Neural cell (in vitro differentiated cells): ENCODE data around the gene FLT1. TPM values are rescaled to one million over a fixed set of nuclear protein-coding genes. Genes with fewer than 3 reads are reported as not detected.

Experiments
- H2AFZ ChIP-seq: fragments of 200-600, 300-800 bp; sonication (generic), shearing (Covaris generic); 2 replicates; pipeline ENCODE4 v1.6.0; 2014; ENCODE audit warnings: low read depth, mild to moderate bottlenecking, antibody characterized with exemption, low read length, moderate library complexity
- H3F3A ChIP-seq: fragments of 200-600 bp; shearing (Covaris generic); 2 replicates; pipeline ENCODE4 v1.6.1; 2016; ENCODE audit warnings: mild to moderate bottlenecking, moderate library complexity, mixed read lengths, antibody characterized with exemption, low read length; ENCODE audit not compliant: insufficient read depth, poor library complexity, severe bottlenecking
- H3K27ac ChIP-seq: fragments of 200-600, 300-800 bp; sonication (generic), shearing (Covaris generic); 2 replicates; pipeline ENCODE4 v1.5.1; 2014; ENCODE audit warnings: mild to moderate bottlenecking, low read length, moderate library complexity
- H3K27me3 ChIP-seq: fragments of 300-800, 200-600 bp; sonication (generic), shearing (Covaris generic); 2 replicates; pipeline ENCODE4 v1.6.0; 2014; ENCODE audit warnings: mild to moderate bottlenecking, low read depth, low read length, moderate library complexity; ENCODE audit not compliant: insufficient read depth
- H3K36me3 ChIP-seq: fragments of 300-800, 200-600 bp; sonication (generic), shearing (Covaris generic); 2 replicates; pipeline ENCODE4 v1.5.1; 2014; ENCODE audit warnings: mild to moderate bottlenecking, antibody characterized with exemption, low read length, moderate library complexity; ENCODE audit not compliant: insufficient read depth
- H3K4me2 ChIP-seq: fragments of 300-800, 200-600 bp; sonication (generic), shearing (Covaris generic); 2 replicates; pipeline ENCODE4 v1.6.0; 2014; ENCODE audit warnings: mild to moderate bottlenecking, low read length
- H3K4me3 ChIP-seq: fragments of 300-800, 200-600 bp; sonication (generic), shearing (Covaris generic); 2 replicates; pipeline ENCODE4 v1.5.1; 2014; ENCODE audit warnings: mild to moderate bottlenecking, low read length, moderate library complexity
- H3K79me2 ChIP-seq: fragments of 200-600 bp; shearing (Covaris generic); replicated peaks from 2 replicates; pipeline ENCODE4 v1.6.0; 2014; ENCODE audit warnings: mild to moderate bottlenecking, low read length, moderate library complexity; ENCODE audit not compliant: insufficient read depth
- H3K9ac ChIP-seq: fragments of 300-800, 200-600 bp; sonication (generic), shearing (Covaris generic); 2 replicates; pipeline ENCODE4 v1.6.1; 2016; ENCODE audit warnings: mild to moderate bottlenecking, low read length, mixed read lengths
- H3K9me2 ChIP-seq: fragments of 200-600 bp; shearing (Covaris generic); 2 replicates; pipeline ENCODE4 v1.6.1; 2016; ENCODE audit warnings: mild to moderate bottlenecking, low read length, mixed read lengths; ENCODE audit not compliant: insufficient read depth
- H3K9me3 ChIP-seq: fragments of 200-600, 300-800 bp; sonication (generic), shearing (Covaris generic); 2 replicates; pipeline ENCODE4 v1.6.1; 2016; ENCODE audit warnings: mild to moderate bottlenecking, mixed run types, low read length, moderate library complexity, mixed read lengths
- H4K20me1 ChIP-seq: fragments of 200-600 bp; shearing (Covaris generic); 2 replicates; pipeline ENCODE4 v1.6.1; 2016; ENCODE audit warnings: mild to moderate bottlenecking, mixed run types; ENCODE audit not compliant: insufficient read depth
- EP300 ChIP-seq: fragments of 450-650 bp; conservative IDR thresholded peaks from 2 replicates; pipeline ENCODE4 v1.6.1; 2014; ENCODE audit warnings: antibody characterized with exemption, mild to moderate bottlenecking, moderate library complexity; ENCODE audit not compliant: poor library complexity, severe bottlenecking
- EZH2 ChIP-seq: fragments of 200-600, 300-800 bp; shearing (Covaris generic), sonication (generic); IDR thresholded peaks from 2 replicates; pipeline ENCODE4 v1.6.1; 2014; ENCODE audit warnings: antibody characterized with exemption, low read length, borderline replicate concordance, mild to moderate bottlenecking; ENCODE audit not compliant: insufficient read depth, poor library complexity, severe bottlenecking
- MXI1 ChIP-seq: fragments of 450-650 bp; conservative IDR thresholded peaks from 2 replicates; pipeline ENCODE4 v1.6.1; 2014; ENCODE audit warnings: antibody characterized with exemption, mild to moderate bottlenecking; ENCODE audit not compliant: poor library complexity, severe bottlenecking
- POLR2AphosphoS5 ChIP-seq: IDR thresholded peaks from 2 replicates; pipeline ENCODE4 v1.6.1; 2012
- RAD21 ChIP-seq: fragments of 450-650 bp; conservative IDR thresholded peaks from 2 replicates; pipeline ENCODE4 v1.6.1; 2014; ENCODE audit warnings: antibody characterized with exemption, mild to moderate bottlenecking, moderate library complexity
- SMC3 ChIP-seq: fragments of 450-650 bp; conservative IDR thresholded peaks from 2 replicates; pipeline ENCODE4 v1.6.1; 2014; ENCODE audit warnings: antibody characterized with exemption, mild to moderate bottlenecking, moderate library complexity; ENCODE audit not compliant: poor library complexity
- TAF1 ChIP-seq: IDR thresholded peaks from 2 replicates; pipeline ENCODE4 v1.6.1; 2012; ENCODE audit warnings: low read depth
- polyA plus RNA-seq: library from polyadenylated mRNA; depleted of rRNA; stranded (reverse); fragments of >200 nt; gene quantifications from 2 replicates; pipeline ENCODE4 v1.2.3, GENCODE V29; 2014
- TF ChIP-seq, protein P1 (sequence below): fragments of 450-650 bp; IDR thresholded peaks from 2 replicates; pipeline ENCODE4 v1.5.1; 2014; ENCODE audit warnings: antibody characterized with exemption, mild to moderate bottlenecking, moderate library complexity; ENCODE audit not compliant: poor library complexity, severe bottlenecking
- TF ChIP-seq, protein P2 (sequence below): IDR thresholded peaks from 2 replicates; pipeline ENCODE4 v1.6.1; 2012; ENCODE audit warnings: borderline replicate concordance

Gene FLT1
- polyA plus RNA-seq, 1 donor from 2014 or later = not detected

DNA sequence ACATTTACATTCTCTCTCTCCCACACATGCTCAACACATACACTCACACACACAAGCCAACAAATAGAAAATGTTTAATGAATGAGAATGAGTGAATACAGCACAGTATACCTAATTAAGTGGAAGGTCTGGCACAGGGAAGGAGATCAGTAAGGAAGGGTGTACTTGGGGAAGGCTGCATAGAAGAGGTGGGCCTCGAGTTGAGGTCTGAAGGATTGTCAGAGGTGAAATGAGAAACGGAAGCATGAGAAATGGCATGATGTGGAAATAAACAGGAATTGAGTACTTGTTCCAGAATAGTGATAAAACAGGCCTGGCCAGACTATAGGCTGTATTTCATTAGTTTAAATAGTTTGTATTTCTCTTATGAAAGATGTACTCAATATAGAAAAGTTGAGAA lies 136.2 kb downstream of the FLT1 start:
- Histone ChIP-seq H2AFZ (no peak overlapping the region), H4K20me1 (no peaks in the 10 kb centered on the region), H3K4me2 (no peak overlapping the region), H3K27ac (no peak overlapping the region), H3K27me3 (no peaks in the 10 kb centered on the region), H3K9me3 (no peaks in the 10 kb centered on the region), H3K79me2 (no peaks in the 10 kb centered on the region), H3F3A (no peaks in the 10 kb centered on the region), H3K9ac (no peak overlapping the region), H3K36me3 (no peaks in the 10 kb centered on the region), H3K9me2 (no peaks in the 10 kb centered on the region), H3K4me3 (no peak overlapping the region)
- TF ChIP-seq MXI1 (no peak), SMC3 (no peak), EZH2 (no peak), RAD21 (no peak), POLR2AphosphoS5 (no peak), TAF1 (no peak), EP300 (no peak)
- TF ChIP-seq, protein P1, sequence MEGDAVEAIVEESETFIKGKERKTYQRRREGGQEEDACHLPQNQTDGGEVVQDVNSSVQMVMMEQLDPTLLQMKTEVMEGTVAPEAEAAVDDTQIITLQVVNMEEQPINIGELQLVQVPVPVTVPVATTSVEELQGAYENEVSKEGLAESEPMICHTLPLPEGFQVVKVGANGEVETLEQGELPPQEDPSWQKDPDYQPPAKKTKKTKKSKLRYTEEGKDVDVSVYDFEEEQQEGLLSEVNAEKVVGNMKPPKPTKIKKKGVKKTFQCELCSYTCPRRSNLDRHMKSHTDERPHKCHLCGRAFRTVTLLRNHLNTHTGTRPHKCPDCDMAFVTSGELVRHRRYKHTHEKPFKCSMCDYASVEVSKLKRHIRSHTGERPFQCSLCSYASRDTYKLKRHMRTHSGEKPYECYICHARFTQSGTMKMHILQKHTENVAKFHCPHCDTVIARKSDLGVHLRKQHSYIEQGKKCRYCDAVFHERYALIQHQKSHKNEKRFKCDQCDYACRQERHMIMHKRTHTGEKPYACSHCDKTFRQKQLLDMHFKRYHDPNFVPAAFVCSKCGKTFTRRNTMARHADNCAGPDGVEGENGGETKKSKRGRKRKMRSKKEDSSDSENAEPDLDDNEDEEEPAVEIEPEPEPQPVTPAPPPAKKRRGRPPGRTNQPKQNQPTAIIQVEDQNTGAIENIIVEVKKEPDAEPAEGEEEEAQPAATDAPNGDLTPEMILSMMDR = no peak
- TF ChIP-seq, protein P2, sequence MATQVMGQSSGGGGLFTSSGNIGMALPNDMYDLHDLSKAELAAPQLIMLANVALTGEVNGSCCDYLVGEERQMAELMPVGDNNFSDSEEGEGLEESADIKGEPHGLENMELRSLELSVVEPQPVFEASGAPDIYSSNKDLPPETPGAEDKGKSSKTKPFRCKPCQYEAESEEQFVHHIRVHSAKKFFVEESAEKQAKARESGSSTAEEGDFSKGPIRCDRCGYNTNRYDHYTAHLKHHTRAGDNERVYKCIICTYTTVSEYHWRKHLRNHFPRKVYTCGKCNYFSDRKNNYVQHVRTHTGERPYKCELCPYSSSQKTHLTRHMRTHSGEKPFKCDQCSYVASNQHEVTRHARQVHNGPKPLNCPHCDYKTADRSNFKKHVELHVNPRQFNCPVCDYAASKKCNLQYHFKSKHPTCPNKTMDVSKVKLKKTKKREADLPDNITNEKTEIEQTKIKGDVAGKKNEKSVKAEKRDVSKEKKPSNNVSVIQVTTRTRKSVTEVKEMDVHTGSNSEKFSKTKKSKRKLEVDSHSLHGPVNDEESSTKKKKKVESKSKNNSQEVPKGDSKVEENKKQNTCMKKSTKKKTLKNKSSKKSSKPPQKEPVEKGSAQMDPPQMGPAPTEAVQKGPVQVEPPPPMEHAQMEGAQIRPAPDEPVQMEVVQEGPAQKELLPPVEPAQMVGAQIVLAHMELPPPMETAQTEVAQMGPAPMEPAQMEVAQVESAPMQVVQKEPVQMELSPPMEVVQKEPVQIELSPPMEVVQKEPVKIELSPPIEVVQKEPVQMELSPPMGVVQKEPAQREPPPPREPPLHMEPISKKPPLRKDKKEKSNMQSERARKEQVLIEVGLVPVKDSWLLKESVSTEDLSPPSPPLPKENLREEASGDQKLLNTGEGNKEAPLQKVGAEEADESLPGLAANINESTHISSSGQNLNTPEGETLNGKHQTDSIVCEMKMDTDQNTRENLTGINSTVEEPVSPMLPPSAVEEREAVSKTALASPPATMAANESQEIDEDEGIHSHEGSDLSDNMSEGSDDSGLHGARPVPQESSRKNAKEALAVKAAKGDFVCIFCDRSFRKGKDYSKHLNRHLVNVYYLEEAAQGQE = no peak

DNA sequence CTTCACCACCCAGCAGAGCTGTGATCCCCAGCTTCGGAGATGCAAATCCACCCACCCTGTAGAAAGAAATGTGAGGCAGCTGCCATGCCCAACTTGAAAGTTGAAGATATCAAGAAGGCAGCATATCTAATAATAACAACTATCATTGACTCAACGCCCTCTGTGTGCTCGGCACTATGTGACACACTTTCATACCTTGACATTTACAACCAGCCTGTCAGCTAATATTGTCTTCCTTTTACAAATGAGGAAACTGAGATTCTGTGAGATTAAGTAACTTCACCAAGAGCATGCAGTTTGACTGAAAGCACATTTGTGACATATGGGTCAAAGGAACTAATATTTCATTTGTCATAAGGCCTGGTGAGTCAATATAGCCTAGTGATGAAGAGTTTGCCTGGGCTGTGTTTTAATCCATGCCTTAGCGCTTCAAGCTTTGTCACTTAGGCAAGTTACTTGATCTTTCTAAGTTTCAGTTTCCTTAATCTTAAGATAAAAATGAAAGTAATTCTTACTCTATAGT lies 137.0 kb downstream of the FLT1 start:
- no peak overlapping the region for H3K9ac ChIP-seq
- H3K4me2 ChIP-seq = no peak overlapping the region

More for the DNA sequence above, 137.0 kb downstream of the FLT1 start:
- H3K36me3 ChIP-seq = no peaks in the 10 kb centered on the region
- H3K27ac ChIP-seq = no peak overlapping the region
- H3K79me2 ChIP-seq = no peaks in the 10 kb centered on the region
- H3K4me3 ChIP-seq = no peak overlapping the region
- H3K27me3 ChIP-seq = no peaks in the 10 kb centered on the region
- H2AFZ ChIP-seq = no peak overlapping the region
- no peaks in the 10 kb centered on the region for H3K9me3 ChIP-seq
- TF ChIP-seq RAD21 (no peak), POLR2AphosphoS5 (no peak), EP300 (no peak), TAF1 (no peak), MXI1 (no peak), EZH2 (no peak), SMC3 (no peak)
- TF ChIP-seq, protein P1 = no peak
- TF ChIP-seq, protein P2 = no peak
- no peaks in the 10 kb centered on the region for H4K20me1 ChIP-seq
- no peaks in the 10 kb centered on the region for H3K9me2 ChIP-seq
- no peaks in the 10 kb centered on the region for H3F3A ChIP-seq
